Chondrocyte (in vitro differentiated cells): ENCODE measurements around the gene RGS7. TPM values are rescaled to one million over a fixed set of nuclear protein-coding genes. Genes with fewer than 3 reads are reported as not detected.

Source experiments
- DNase-seq: peaks from one replicate; pipeline ENCODE4 v3.0.0; 2021; ENCODE audit warnings: mixed read lengths, low spot score
- H3K27ac Mint-ChIP-seq: one replicate; pipeline ENCODE4 v1.8.0; 2021; ENCODE audit warnings: mild to moderate bottlenecking, moderate library complexity, mixed read lengths; ENCODE audit not compliant: unreplicated experiment
- H3K27me3 Mint-ChIP-seq: 2 replicates; pipeline ENCODE4 v1.8.0; 2021; ENCODE audit warnings: low read depth, mixed read lengths
- H3K36me3 Mint-ChIP-seq: 2 replicates; pipeline ENCODE4 v1.8.0; 2021; ENCODE audit warnings: low read depth, mixed read lengths
- H3K4me1 Mint-ChIP-seq: 2 replicates; pipeline ENCODE4 v1.8.0; 2021; ENCODE audit warnings: low read depth, mild to moderate bottlenecking, mixed read lengths
- H3K4me3 Mint-ChIP-seq: one replicate; pipeline ENCODE4 v1.8.0; 2021; ENCODE audit warnings: mild to moderate bottlenecking, moderate library complexity, mixed read lengths; ENCODE audit not compliant: unreplicated experiment
- H3K9me3 Mint-ChIP-seq: 2 replicates; pipeline ENCODE4 v1.8.0; 2021; ENCODE audit warnings: low read depth, mixed read lengths
- CTCF ChIP-seq: fragments of 200-600 bp; sonication (generic); IDR thresholded peaks from 2 replicates; pipeline ENCODE4 v1.5.0; 2021; ENCODE audit warnings: antibody characterized with exemption, mild to moderate bottlenecking, moderate library complexity
- total RNA-seq: library from RNA; stranded (reverse); gene quantifications from 3 replicates; pipeline ENCODE4 v1.2.1, GENCODE V29; 2021

The RGS7 gene
- total RNA-seq, 1 donor from 2014 or later = 3.9 TPM

GRCh38 chr1:241086686-241087085, 270.3 kb downstream of the RGS7 start:
- H3K4me1 Mint-ChIP-seq = peaks cover 2% of the 10 kb centered on the region
- no peaks in the 10 kb centered on the region for H3K36me3 Mint-ChIP-seq
- no peaks in the 10 kb centered on the region for H3K9me3 Mint-ChIP-seq
- no peak for TF ChIP-seq CTCF
- no peak for DNase-seq
- H3K4me3 Mint-ChIP-seq = no peak overlapping the region
- no peak overlapping the region for H3K27ac Mint-ChIP-seq
- H3K27me3 Mint-ChIP-seq = no peaks in the 10 kb centered on the region

GRCh38 chr1:241083285-241083684, 273.7 kb downstream of the RGS7 start:
- Mint-ChIP-seq H3K4me1 (peaks cover 10% of the 10 kb centered on the region), H3K27ac (no peak overlapping the region), H3K27me3 (no peaks in the 10 kb centered on the region), H3K36me3 (no peaks in the 10 kb centered on the region), H3K9me3 (no peaks in the 10 kb centered on the region), H3K4me3 (no peak overlapping the region)
- no peak for TF ChIP-seq CTCF
- DNase-seq = no peak

- DNase-seq = no peak
- Mint-ChIP-seq H3K4me1 (peaks cover 18% of the 10 kb centered on the region), H3K27ac (peak overlapping the region; percentile 46), H3K36me3 (no peaks in the 10 kb centered on the region), H3K9me3 (no peaks in the 10 kb centered on the region), H3K27me3 (no peaks in the 10 kb centered on the region), H3K4me3 (no peak overlapping the region)
- no peak for TF ChIP-seq CTCF
Measured at GRCh38 chr1:241081473-241081872, 275.5 kb downstream of the RGS7 start.

- DNase-seq = no peak
- H3K36me3 Mint-ChIP-seq = no peaks in the 10 kb centered on the region
- TF ChIP-seq CTCF = no peak
- no peaks in the 10 kb centered on the region for H3K27me3 Mint-ChIP-seq
- no peaks in the 10 kb centered on the region for H3K9me3 Mint-ChIP-seq
- H3K4me3 Mint-ChIP-seq = no peak overlapping the region
- peaks cover 35% of the 10 kb centered on the region for H3K4me1 Mint-ChIP-seq
- H3K27ac Mint-ChIP-seq = no peak overlapping the region
Measured at GRCh38 chr1:241079459-241079858, 277.5 kb downstream of the RGS7 start.

GRCh38 chr1:241079047-241079446, 278.0 kb downstream of the RGS7 start:
- Mint-ChIP-seq H3K9me3 (no peaks in the 10 kb centered on the region), H3K36me3 (no peaks in the 10 kb centered on the region), H3K4me3 (no peak overlapping the region), H3K4me1 (peaks cover 36% of the 10 kb centered on the region), H3K27ac (no peak overlapping the region), H3K27me3 (no peaks in the 10 kb centered on the region)
- no peak for TF ChIP-seq CTCF
- DNase-seq = no peak
